NCI-H2029 (cell line): Measurements from ENCODE around the gene SLC15A3.
A peak's percentile ranks its signal among the peaks of the same experiment; 100 is the strongest.
"Not testable (repeated sequence)": the region's sequence is repeated elsewhere in the genome, so short reads cannot be mapped to it uniquely, and the experiment has no call there.

Experiments used
- DNase-seq: peaks from one replicate; lab custom pipeline; 2025; lab: John Stamatoyannopoulos, UW

The SLC15A3 gene

GRCh38 chr11:60913793-60914632, 38.0 kb downstream of the SLC15A3 start, which contains the start of gene TMEM109:
TSS of gene TMEM109 (plus strand) at chr11:60914158. CDS start at chr11:60919694, 5,536 bp downstream.
- peak; percentile 91 for DNase-seq

GRCh38 chr11:60912851-60913528, 39.0 kb downstream of the SLC15A3 start:
- no peak for DNase-seq

GRCh38 chr11:60912223-60912850, 39.6 kb downstream of the SLC15A3 start:
- no peak for DNase-seq

DNA sequence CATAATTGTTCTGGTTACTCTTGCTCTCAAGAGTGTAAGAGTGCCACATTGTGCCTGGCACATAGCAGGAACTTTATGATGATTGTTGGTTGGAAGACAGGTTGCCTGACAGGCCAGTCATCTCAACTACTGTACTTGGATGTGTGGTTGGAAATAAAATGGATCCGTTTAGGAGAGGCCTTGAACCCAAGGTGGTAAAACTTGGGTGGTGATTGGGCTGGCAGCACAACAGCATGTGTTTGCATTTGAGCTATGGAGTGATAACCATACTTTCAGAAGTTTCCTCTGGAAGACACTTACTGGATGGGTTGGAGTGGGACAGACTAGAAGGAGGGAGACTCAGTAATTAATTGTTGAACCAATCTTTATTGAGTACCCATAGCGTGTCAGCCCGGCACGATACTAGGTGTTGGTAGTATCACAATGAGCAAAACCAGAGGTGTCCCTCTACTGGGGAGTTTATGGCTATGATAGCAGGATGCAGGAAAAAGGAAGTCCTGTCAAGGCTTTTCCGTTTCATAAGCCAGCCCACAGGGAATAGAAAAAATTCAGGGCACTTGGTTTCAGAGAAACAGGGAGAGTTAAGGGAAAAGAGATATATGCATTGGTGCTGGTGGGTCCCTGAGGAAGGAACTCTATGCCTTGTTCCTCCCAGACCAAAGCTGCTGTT, 41.1 kb downstream of the SLC15A3 start:
- DNase-seq, result no peak

- DNase-seq, result no peak
Measured at GRCh38 chr11:60910281-60910687, 41.7 kb downstream of the SLC15A3 start.

DNA sequence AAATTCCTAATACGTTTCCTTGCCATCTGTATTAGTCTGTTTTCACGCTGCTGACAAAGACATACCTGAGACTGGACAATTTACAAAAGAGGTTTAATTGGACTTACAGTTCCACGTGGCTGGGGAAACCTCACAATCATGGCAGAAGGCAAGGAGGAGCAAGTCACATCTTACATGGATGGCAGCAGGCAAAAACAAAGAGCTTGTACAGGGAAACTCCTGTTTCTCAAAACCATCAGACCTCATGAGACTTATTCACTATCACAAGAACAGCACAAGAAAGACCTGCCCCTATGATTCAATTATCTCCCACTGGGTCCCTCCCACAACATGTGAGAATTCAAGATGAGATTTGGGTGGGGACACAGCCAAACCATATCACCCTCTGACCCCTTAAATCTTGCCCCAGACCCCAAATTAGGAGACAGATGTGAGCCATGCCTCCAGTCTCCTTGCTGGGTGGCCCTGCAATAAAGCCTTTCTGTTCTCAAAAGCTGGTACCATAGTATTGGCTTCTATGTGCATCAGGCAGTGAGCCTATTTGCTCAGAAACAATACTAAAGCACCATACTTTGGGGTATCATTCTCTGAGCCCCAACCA, 42.2 kb downstream of the SLC15A3 start:
- not testable (repeated sequence) for DNase-seq

- DNase-seq, result no peak
Measured at GRCh38 chr11:60908803-60909202, 43.2 kb downstream of the SLC15A3 start.

- DNase-seq, result peak; percentile 97
Measured at GRCh38 chr11:60906132-60906972, 45.6 kb downstream of the SLC15A3 start, which contains the start of gene PRPF19. TSS of gene PRPF19 (minus strand) at chr11:60906585. CDS start at chr11:60906382, 203 bp downstream.

DNA sequence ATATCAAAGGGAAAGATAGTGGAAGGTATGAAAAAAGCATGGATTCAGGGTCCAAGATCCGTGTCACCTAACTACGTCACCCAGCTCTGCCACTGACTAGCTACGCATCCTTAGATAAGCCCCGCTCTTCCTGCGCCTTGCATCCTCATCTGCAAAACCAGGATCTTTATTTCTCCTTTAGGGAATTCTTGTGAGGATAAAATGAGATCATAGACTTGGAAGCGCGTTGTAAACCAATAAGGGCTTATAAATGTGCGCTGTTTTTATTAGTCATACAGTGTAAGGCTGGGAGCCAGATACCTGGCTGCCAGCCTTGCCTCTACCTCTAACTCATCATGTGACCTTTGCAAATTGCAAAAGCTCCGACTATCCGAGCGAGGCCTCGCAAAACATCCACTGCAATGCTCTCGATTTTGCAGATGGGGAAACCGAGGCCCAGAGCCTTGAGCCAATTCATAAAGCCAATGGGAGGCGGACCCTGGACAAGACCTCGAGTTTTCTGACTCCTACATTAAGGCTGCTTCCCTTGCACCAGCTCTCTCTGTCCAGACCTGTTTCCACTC, 46.3 kb downstream of the SLC15A3 start:
- peak; percentile 59 for DNase-seq

DNA sequence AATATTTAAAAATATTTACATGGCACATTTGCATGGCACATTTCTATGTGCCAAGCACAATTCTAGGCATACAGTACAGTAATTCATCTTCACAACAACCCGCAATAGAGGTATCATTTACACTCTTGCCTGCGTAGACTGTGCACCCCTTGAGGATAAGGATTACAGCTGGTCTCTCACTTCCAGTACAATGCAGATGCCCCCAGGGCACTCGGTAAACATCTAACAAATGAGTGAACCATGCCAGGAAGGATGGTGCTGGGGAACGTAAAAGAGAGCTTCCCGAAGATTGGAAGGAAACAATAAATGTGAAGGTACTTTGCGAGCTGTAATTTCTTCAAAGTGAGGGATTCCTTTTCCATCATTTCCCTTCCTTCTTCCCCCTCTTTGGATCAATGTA, 46.9 kb downstream of the SLC15A3 start:
- DNase-seq, result no peak

DNA sequence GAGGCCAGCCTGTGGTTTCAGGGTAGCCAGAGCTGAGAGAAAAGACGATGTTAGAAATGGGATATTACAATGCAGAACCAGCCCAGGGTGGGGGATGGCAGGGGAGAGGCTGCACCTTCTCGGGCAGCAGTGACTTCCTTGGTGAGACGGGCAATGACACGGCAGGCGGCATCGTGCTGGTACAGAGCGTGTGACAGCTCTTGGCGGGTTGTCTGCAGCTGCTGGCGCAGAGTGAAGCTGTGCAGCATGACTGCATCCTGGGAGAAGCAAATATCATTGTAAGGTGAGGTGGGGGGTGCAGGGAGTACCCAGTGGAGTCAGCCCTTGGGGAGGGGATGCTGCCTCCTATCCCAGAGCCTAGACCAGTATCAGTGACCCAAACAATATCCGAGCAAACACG, 49.4 kb downstream of the SLC15A3 start:
- no peak for DNase-seq

DNA sequence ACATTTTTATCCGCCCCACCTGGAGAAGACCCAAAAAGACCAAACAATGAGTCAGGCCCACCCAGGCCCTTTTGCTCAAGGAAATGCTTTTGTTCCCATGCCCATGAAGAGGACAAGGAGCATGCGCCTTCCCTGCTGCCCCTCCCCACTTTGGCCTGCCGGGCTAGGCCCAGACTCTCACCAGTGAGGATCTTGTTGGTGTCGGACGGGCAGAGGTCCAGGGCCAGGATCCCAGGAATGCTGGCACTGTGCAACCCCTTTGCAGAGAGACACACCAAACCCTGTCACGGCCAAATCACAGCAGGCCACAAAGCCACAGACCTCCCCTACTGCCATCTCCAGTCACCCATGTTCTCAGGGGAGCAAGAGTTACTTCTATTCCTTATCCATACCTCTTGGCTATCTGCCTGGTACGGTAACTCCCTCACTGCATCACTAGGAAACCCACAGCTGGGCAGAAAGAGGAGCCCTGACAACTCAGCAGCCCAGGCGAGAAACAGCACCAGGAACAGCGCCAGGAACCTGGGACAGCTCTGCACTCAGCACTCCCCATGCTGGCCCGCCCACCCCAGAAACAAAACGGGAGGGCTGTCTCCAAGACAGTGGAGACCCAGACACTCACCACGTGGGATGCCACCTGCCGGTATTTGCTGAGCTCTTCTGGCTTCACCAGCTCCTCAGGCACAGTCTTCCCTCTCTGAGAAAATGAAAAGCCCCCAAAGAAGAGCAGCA, 51.1 kb downstream of the SLC15A3 start:
- DNase-seq, result no peak

DNA sequence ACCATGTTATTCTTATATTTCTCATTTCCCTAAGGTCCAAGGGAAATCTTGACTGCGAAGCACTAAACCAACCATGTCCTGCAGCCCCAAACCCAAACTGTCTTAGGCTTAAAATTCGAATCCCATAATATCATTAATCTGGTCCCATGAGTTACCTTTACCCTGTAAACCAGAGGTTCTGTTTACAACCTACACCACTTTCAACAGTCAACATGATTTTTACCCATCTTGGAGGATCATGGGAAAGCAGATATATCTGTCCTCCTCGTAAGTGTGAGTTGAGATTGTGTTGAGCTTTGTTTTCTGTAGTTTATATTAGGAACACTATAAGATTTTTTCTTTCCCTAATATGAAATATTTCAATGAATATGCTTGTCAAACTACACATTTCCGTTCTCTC, 52.0 kb downstream of the SLC15A3 start:
- no peak for DNase-seq

DNA sequence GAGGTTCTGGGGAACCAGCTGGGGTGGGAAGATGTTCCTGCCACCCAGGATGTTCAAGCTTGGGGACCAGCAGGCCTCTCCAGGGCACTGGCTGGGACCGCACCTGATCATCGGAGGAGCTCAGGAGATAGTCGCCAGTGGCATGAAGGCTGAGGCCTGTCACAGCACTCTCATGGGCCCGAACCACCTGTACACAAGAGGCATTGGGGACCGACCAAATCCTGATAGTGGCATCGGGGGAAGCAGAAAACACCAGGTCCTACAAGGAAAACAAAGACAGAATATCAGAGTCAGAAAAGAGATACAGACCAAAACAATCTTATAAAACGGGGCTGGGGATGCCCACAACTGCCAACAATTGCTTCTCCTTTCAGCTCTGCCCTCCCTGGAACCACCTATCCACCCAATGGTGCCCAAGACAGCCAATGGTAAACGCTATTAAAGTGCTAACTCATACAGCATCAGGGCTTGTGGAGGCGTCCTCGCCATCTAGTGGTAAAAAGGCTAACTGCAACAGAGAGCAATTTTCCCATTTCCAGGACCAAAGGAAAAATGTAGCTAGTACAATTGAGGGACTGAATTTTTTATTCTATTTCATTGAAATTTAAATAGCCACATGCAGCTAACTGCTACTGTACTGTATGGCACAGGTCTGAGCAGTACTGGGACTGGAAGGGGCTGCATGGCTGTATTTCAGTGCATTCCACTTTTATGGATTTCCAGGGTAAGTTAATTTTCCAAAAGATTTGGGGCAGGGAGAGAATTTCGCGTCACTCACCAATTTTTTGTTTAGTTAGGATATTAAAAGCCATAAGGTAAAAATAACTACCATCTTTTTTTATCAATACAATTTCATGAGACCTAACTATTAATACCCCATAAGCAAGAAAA, 52.7 kb downstream of the SLC15A3 start:
- DNase-seq, result peak; percentile 36

- DNase-seq, result no peak
Measured at GRCh38 chr11:60897496-60897895, 54.5 kb downstream of the SLC15A3 start.

GRCh38 chr11:60895687-60896086, 56.3 kb downstream of the SLC15A3 start:
- DNase-seq, result no peak

DNA sequence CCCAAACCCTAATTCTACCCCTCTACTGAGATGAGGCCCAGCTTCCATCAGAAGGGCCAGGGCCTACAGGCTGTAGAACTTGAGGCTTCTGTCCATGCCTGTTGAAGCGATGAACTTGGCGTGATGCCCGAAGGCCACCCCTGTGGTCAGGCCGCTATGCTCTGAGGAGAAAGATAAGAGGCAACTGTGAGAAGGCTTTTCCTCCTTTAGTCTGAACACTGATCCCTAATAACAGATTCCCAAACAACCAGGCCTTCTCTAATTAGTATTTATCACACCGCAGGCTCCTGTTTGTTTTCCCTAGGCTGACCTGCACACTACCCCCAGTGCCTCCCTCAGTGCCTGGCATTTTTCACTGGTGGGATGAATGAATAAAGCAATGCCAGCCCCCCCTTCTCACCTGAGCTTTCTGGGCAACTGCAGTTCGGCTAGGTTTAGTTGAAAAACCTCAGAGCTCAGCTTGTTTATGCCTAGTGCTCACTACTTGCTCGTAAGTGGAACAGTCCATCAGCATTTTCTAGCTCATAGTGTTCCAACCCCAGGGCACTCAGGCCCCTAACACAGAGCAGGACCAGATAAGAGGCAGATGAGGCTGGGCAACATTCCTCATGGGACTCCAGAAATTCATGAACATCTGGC, 60.8 kb downstream of the SLC15A3 start:
- DNase-seq, result no peak

GRCh38 chr11:60890696-60891095, 61.3 kb downstream of the SLC15A3 start:
- DNase-seq, result no peak
